ENCODE results near the gene TCF7. TPM values are rescaled to one million over a fixed set of nuclear protein-coding genes. Genes with fewer than 3 reads are reported as not detected.

The TCF7 gene
- total RNA-seq, 1 experiment from 2014 or later, result 36.5 TPM

DNA sequence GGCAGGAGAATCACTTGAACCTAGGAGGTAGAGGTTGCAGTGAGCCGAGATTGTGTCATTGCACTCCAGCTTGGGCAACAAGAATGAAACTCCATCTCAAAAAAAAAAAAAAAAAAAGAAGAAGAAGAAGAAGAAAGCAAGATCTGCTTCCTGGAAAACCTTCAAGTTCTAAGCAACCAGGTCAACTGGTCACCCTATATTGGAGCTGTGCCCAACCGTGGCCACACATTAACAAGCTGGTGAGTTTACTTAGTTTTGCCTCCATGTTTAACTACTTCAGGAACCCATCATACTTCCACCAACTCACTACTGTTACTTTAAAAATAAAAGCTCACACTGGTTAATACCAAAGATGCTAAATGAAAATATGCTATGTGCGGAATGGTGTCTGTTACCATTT, 74.5 kb downstream of the TCF7 start:
- BruUV-seq (replicated peaks), result no TSS peak
- Mint-ChIP-seq H3K9me3 (ENCODE audit: unreplicated experiment) (no peaks in the 10 kb centered on the region), H3K27ac (ENCODE audit: unreplicated experiment) (no peak overlapping the region), H3K4me3 (ENCODE audit: unreplicated experiment) (no peak overlapping the region), H3K27me3 (ENCODE audit: insufficient read depth, unreplicated experiment) (no peaks in the 10 kb centered on the region), H3K4me1 (ENCODE audit: low read depth, unreplicated experiment) (no peaks in the 10 kb centered on the region), H3K36me3 (ENCODE audit: insufficient read depth, unreplicated experiment) (peaks cover 52% of the 10 kb centered on the region)
- Histone ChIP-seq H3K4me3 (ENCODE audit: low read depth, low read length) (no peak overlapping the region), H3K27me3 (replicated peaks; ENCODE audit: control insufficient read depth, insufficient read depth, low read length) (no peaks in the 10 kb centered on the region), H3K36me3 (ENCODE audit: control insufficient read depth, insufficient read depth, low read length) (no peaks in the 10 kb centered on the region; the same call in 1 of the 2 replicates), H3K9me3 (no peaks in the 10 kb centered on the region), H3K4me1 (peaks cover under 1% of the 10 kb centered on the region; the same call in 1 of the 2 replicates)
- intact Hi-C loops (cut with micrococcal nuclease; ENCODE audit: unreplicated experiment), result no loop called here
- TF ChIP-seq, protein P1, sequence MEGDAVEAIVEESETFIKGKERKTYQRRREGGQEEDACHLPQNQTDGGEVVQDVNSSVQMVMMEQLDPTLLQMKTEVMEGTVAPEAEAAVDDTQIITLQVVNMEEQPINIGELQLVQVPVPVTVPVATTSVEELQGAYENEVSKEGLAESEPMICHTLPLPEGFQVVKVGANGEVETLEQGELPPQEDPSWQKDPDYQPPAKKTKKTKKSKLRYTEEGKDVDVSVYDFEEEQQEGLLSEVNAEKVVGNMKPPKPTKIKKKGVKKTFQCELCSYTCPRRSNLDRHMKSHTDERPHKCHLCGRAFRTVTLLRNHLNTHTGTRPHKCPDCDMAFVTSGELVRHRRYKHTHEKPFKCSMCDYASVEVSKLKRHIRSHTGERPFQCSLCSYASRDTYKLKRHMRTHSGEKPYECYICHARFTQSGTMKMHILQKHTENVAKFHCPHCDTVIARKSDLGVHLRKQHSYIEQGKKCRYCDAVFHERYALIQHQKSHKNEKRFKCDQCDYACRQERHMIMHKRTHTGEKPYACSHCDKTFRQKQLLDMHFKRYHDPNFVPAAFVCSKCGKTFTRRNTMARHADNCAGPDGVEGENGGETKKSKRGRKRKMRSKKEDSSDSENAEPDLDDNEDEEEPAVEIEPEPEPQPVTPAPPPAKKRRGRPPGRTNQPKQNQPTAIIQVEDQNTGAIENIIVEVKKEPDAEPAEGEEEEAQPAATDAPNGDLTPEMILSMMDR (IDR thresholded peaks at IDR 0.05; ENCODE audit: insufficient read depth in 1 of 2, low read depth in 1 of 2, low read length in 1 of 2, severe bottlenecking in 1 of 2, unreplicated experiment in 1 of 2), result no peak
- POLR2A ChIA-PET, result interaction anchor here (0.6 kb wide), 1 partner anchor 56 kb away, joined by 3 read pairs; no protein-coding TSS in a partner anchor
- DNase-seq, result no peak
- CTCF ChIA-PET, result no interaction called here

DNA sequence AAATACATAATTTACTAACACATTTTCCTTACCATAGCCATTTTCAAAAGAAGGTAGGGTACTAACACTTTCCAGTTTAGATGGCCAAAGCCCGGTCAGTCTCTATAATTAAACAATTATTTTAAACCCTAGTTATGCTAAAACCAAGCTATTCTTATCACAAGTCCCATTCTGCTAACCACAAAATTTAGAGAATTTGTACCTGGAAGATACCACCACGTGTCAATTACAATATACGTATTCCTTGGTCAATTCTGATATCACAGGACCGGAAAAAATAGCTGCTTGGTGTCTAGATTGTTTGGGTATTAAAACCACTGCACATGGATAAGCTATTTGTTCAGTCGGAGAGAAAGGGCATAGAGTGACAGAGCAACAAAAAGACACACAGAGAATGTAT, 81.2 kb downstream of the TCF7 start:
- Mint-ChIP-seq H3K4me3 (ENCODE audit: unreplicated experiment) (no peak overlapping the region), H3K4me1 (ENCODE audit: low read depth, unreplicated experiment) (no peaks in the 10 kb centered on the region), H3K27me3 (ENCODE audit: insufficient read depth, unreplicated experiment) (no peaks in the 10 kb centered on the region), H3K9me3 (ENCODE audit: unreplicated experiment) (no peaks in the 10 kb centered on the region), H3K36me3 (ENCODE audit: insufficient read depth, unreplicated experiment) (peaks cover 99% of the 10 kb centered on the region), H3K27ac (ENCODE audit: unreplicated experiment) (no peak overlapping the region)
- Histone ChIP-seq H3K4me1 (no peaks in the 10 kb centered on the region), H3K27me3 (replicated peaks; ENCODE audit: control insufficient read depth, insufficient read depth, low read length) (no peaks in the 10 kb centered on the region), H3K4me3 (ENCODE audit: low read depth, low read length) (no peak overlapping the region), H3K9me3 (no peaks in the 10 kb centered on the region), H3K36me3 (ENCODE audit: control insufficient read depth, insufficient read depth, low read length) (no peaks in the 10 kb centered on the region; the same call in none of the 2 replicates)
- no TSS peak for BruUV-seq (replicated peaks)
- ChIA-PET CTCF (no interaction called here), POLR2A (no interaction called here)
- TF ChIP-seq, protein P1 (IDR thresholded peaks at IDR 0.05; ENCODE audit: insufficient read depth in 1 of 2, low read depth in 1 of 2, low read length in 1 of 2, severe bottlenecking in 1 of 2, unreplicated experiment in 1 of 2), result no peak
- DNase-seq, result no peak
- intact Hi-C loops (cut with micrococcal nuclease; ENCODE audit: unreplicated experiment), result no loop called here

Other genes with a start within 250 kb of the TCF7 start
- gene C5orf15, start 146.1 kb upstream of the TCF7 start, total RNA-seq (2022), result 35.6 and 41.4 TPM in 2 replicates
- gene VDAC1, start 109.7 kb upstream of the TCF7 start, total RNA-seq (2022), result 317 and 358 TPM in 2 replicates
- gene SKP1, start 62.3 kb downstream of the TCF7 start, total RNA-seq (2022), result 351 and 365 TPM in 2 replicates
- gene PPP2CA, start 111.4 kb downstream of the TCF7 start, total RNA-seq (2022), result 202 and 224 TPM in 2 replicates

Measured in Caco-2 (cell line).